ENCODE measurements around the gene ENDOV.

The ENDOV gene

GRCh38 chr17:80471922-80472321, 57.0 kb downstream of the ENDOV start:
- peak; percentile 40 to 55 for DNase-seq

GRCh38 chr17:80472996-80473395, 58.0 kb downstream of the ENDOV start:
- DNase-seq, result no peak

- no peak for DNase-seq
These were observed 58.7 kb downstream of the ENDOV start for GRCh38 chr17:80473701-80474100.

- DNase-seq, result peak in 1 of 2 donors; percentile 40
These were observed 59.4 kb downstream of the ENDOV start for GRCh38 chr17:80474231-80474960.

- DNase-seq, result no peak
These were observed 60.3 kb downstream of the ENDOV start for GRCh38 chr17:80474961-80475909.

- DNase-seq, result no peak
These were observed 61.2 kb downstream of the ENDOV start, which contains the start of gene NPTX1 for GRCh38 chr17:80475910-80476876. NPTX1 (minus strand) TSS chr17:80476607; CDS start chr17:80476446, 161 bp downstream.

- peak in 1 of 2 donors; percentile 28 for DNase-seq
These were observed 62.1 kb downstream of the ENDOV start for GRCh38 chr17:80476877-80477646.

GRCh38 chr17:80477647-80478478, 62.9 kb downstream of the ENDOV start:
- peak in 1 of 2 donors; percentile 26 for DNase-seq

GRCh38 chr17:80478487-80479245, 63.7 kb downstream of the ENDOV start:
- no peak for DNase-seq

GRCh38 chr17:80479246-80479566, 64.2 kb downstream of the ENDOV start:
- no peak for DNase-seq

- DNase-seq, result no peak
These were observed 65.3 kb downstream of the ENDOV start for GRCh38 chr17:80480248-80480647.

- no peak for DNase-seq
These were observed 66.5 kb downstream of the ENDOV start for GRCh38 chr17:80481284-80482057.

GRCh38 chr17:80482058-80482318, 67.0 kb downstream of the ENDOV start:
- DNase-seq, result no peak

GRCh38 chr17:80482555-80483308, 67.8 kb downstream of the ENDOV start:
- DNase-seq, result no peak

- DNase-seq, result peak in 1 of 2 donors; percentile 28
These were observed 70.9 kb downstream of the ENDOV start for GRCh38 chr17:80485846-80486245.

GRCh38 chr17:80486692-80487091, 71.7 kb downstream of the ENDOV start:
- DNase-seq, result no peak

- no peak for DNase-seq
These were observed 72.5 kb downstream of the ENDOV start for GRCh38 chr17:80487511-80487910.
